H9 (cell line): ENCODE results near the gene PGAM4. TPM values are rescaled to one million over a fixed set of nuclear protein-coding genes. Genes with fewer than 3 reads are reported as not detected.

Experiments
- DNase-seq: peaks from one replicate; pipeline ENCODE4 v3.0.0-alpha.2; 2017
- H2AFZ ChIP-seq: one replicate; pipeline ENCODE4 v1.6.1; 2013; ENCODE audit warnings: mild to moderate bottlenecking, low read length, control low read depth, moderate library complexity
- H2AK5ac ChIP-seq: 2 replicates; pipeline ENCODE4 v1.6.1; 2013; ENCODE audit warnings: low read length, control low read depth, mixed read lengths; ENCODE audit not compliant: insufficient read length
- H2BK120ac ChIP-seq: one replicate; pipeline ENCODE4 v1.6.1; 2013; ENCODE audit warnings: low read depth, mild to moderate bottlenecking, low read length, control low read depth, inconsistent platforms; ENCODE audit not compliant: poor library complexity, severe bottlenecking
- H2BK12ac ChIP-seq: 2 replicates; pipeline ENCODE4 v1.6.1; 2013; ENCODE audit warnings: low read length, control low read depth, mixed read lengths, low read depth; ENCODE audit not compliant: insufficient read length
- H2BK15ac ChIP-seq: 2 replicates; pipeline ENCODE4 v1.6.1; 2013; ENCODE audit warnings: low read depth, low read length, control low read depth
- H2BK20ac ChIP-seq: one replicate; pipeline ENCODE4 v1.6.1; 2013; ENCODE audit warnings: low read depth, mild to moderate bottlenecking, low read length, control low read depth, inconsistent platforms; ENCODE audit not compliant: poor library complexity, severe bottlenecking
- H2BK5ac ChIP-seq: 2 replicates; pipeline ENCODE4 v1.6.1; 2013; ENCODE audit warnings: low read length, control low read depth, mixed read lengths; ENCODE audit not compliant: insufficient read length
- H3K14ac ChIP-seq: 2 replicates; pipeline ENCODE4 v1.6.1; 2013; ENCODE audit warnings: low read length, control low read depth; ENCODE audit not compliant: insufficient read depth
- H3K18ac ChIP-seq: 2 replicates; pipeline ENCODE4 v1.6.1; 2013; ENCODE audit warnings: low read depth, mild to moderate bottlenecking, mixed read lengths, low read length, control low read depth; ENCODE audit not compliant: insufficient read length
- H3K23ac ChIP-seq: 2 replicates; pipeline ENCODE4 v1.6.1; 2013; ENCODE audit warnings: low read length, control low read depth, mixed read lengths, low read depth; ENCODE audit not compliant: insufficient read length
- H3K23me2 ChIP-seq: 2 replicates; pipeline ENCODE4 v1.6.1; 2013; ENCODE audit warnings: low read depth, mild to moderate bottlenecking, mixed read lengths, low read length, control low read depth; ENCODE audit not compliant: insufficient read length, poor library complexity, severe bottlenecking
- H3K27ac ChIP-seq: 2 replicates; pipeline ENCODE4 v1.5.1; 2013; ENCODE audit warnings: low read length, control low read depth, mixed read lengths, low read depth; ENCODE audit not compliant: insufficient read length
- H3K27me3 ChIP-seq: 2 replicates; pipeline ENCODE4 v1.6.1; 2013; ENCODE audit warnings: low read length, control low read depth, inconsistent platforms; ENCODE audit not compliant: insufficient read depth
- H3K4ac ChIP-seq: 2 replicates; pipeline ENCODE4 v1.6.1; 2013; ENCODE audit warnings: low read depth, mild to moderate bottlenecking, control low read depth, inconsistent platforms, low read length, moderate library complexity
- H3K4me1 ChIP-seq: 2 replicates; pipeline ENCODE4 v1.6.1; 2013; ENCODE audit warnings: low read length, control low read depth, inconsistent platforms; ENCODE audit not compliant: insufficient read depth
- H3K4me2 ChIP-seq: 2 replicates; pipeline ENCODE4 v1.6.1; 2013; ENCODE audit warnings: low read length, control low read depth, mixed read lengths; ENCODE audit not compliant: insufficient read length, insufficient read depth
- H3K56ac ChIP-seq: 2 replicates; pipeline ENCODE4 v1.6.1; 2013; ENCODE audit warnings: low read depth, mild to moderate bottlenecking, mixed read lengths, low read length, control low read depth; ENCODE audit not compliant: insufficient read length
- H3K79me1 ChIP-seq: 2 replicates; pipeline ENCODE4 v1.6.1; 2013; ENCODE audit warnings: low read depth, mild to moderate bottlenecking, moderate library complexity, low read length, control low read depth, inconsistent platforms; ENCODE audit not compliant: insufficient read depth, poor library complexity, severe bottlenecking
- H3K79me2 ChIP-seq: 2 replicates; pipeline ENCODE4 v1.6.1; 2013; ENCODE audit warnings: low read length, control low read depth, inconsistent platforms; ENCODE audit not compliant: insufficient read depth
- H3K9ac ChIP-seq: 2 replicates; pipeline ENCODE4 v1.6.1; 2013; ENCODE audit warnings: low read length, control low read depth, mixed read lengths; ENCODE audit not compliant: insufficient read length; ENCODE audit errors: extremely low read depth
- H3K9me3 ChIP-seq: one replicate; pipeline ENCODE4 v1.6.1; 2013; ENCODE audit warnings: low read depth, low read length, inconsistent platforms; ENCODE audit not compliant: control insufficient read depth
- H3T11ph ChIP-seq: one replicate; pipeline ENCODE4 v1.6.1; 2013; ENCODE audit warnings: mild to moderate bottlenecking, low read length, control low read depth, inconsistent platforms
- H4K20me1 ChIP-seq: one replicate; pipeline ENCODE4 v1.6.1; 2013; ENCODE audit not compliant: control insufficient read depth, insufficient read length, insufficient read depth
- H4K5ac ChIP-seq: 2 replicates; pipeline ENCODE4 v1.6.1; 2013; ENCODE audit warnings: low read depth, mild to moderate bottlenecking, mixed read lengths, low read length, control low read depth; ENCODE audit not compliant: insufficient read length
- H4K8ac ChIP-seq: replicated peaks from 2 replicates; pipeline ENCODE4 v1.6.1; 2013; ENCODE audit warnings: low read length, control low read depth, mixed read lengths, low read depth; ENCODE audit not compliant: insufficient read length
- H4K91ac ChIP-seq: 2 replicates; pipeline ENCODE4 v1.6.1; 2013; ENCODE audit warnings: low read depth, mild to moderate bottlenecking, moderate library complexity, mixed read lengths, low read length, control low read depth; ENCODE audit not compliant: insufficient read length
- H3K27ac Mint-ChIP-seq, 3 experiments: 2 replicates in 2 of 3; 3 replicates in 1 of 3; pipeline ENCODE4 v1.8.0; 2020 to 2021; ENCODE audit warnings: mixed read lengths in 3 of 3, mild to moderate bottlenecking in 1 of 3, moderate library complexity in 1 of 3
- H3K27me3 Mint-ChIP-seq: 2 replicates; pipeline ENCODE4 v1.8.0; 2021; ENCODE audit warnings: low read depth, mild to moderate bottlenecking, moderate library complexity, mixed read lengths
- H3K36me3 Mint-ChIP-seq, 3 experiments: 2 replicates in 2 of 3; 3 replicates in 1 of 3; pipeline ENCODE4 v1.8.0; 2020 to 2021; ENCODE audit warnings: low read depth in 3 of 3, mixed read lengths in 3 of 3; ENCODE audit not compliant: insufficient read depth in 1 of 3
- H3K4me1 Mint-ChIP-seq, 2 experiments: 2 replicates each; pipeline ENCODE4 v1.8.0; 2020; ENCODE audit warnings: mixed read lengths in 2 of 2
- H3K4me3 Mint-ChIP-seq, 2 experiments: 2 replicates in 1 of 2; 3 replicates in 1 of 2; pipeline ENCODE4 v1.8.0; 2020 to 2021; ENCODE audit warnings: mild to moderate bottlenecking in 2 of 2, mixed read lengths in 2 of 2, moderate library complexity in 1 of 2
- H3K9me3 Mint-ChIP-seq, 2 experiments: 2 replicates in 1 of 2; 3 replicates in 1 of 2; pipeline ENCODE4 v1.8.0; 2020; ENCODE audit warnings: mild to moderate bottlenecking in 2 of 2, mixed read lengths in 2 of 2, moderate library complexity in 1 of 2
- WGBS: extraction: QIAGEN DNeasy Blood & Tissue Kit; methylation state at CpG from one replicate; pipeline ENCODE4 v1.1.7; 2013; ENCODE audit warnings: missing lambda C conversion rate, low lambda C conversion rate, mixed read lengths; ENCODE audit not compliant: insufficient read length; ENCODE audit errors: extremely low coverage; 5-methylcytosine and 5-hydroxymethylcytosine counted together
- total RNA-seq: library from RNA; stranded (reverse); gene quantifications from 2 replicates; pipeline ENCODE4 v1.2.1, GENCODE V29; 2021
- TF ChIP-seq, protein P1 (sequence below): fragments of 200-600 bp; sonication (generic); conservative IDR thresholded peaks from 3 replicates; pipeline ENCODE4 v1.8.0; 2021; ENCODE audit warnings: antibody characterized with exemption, mild to moderate bottlenecking

Gene PGAM4
- total RNA-seq, 1 experiment from 2014 or later, result 0.52 TPM

DNA sequence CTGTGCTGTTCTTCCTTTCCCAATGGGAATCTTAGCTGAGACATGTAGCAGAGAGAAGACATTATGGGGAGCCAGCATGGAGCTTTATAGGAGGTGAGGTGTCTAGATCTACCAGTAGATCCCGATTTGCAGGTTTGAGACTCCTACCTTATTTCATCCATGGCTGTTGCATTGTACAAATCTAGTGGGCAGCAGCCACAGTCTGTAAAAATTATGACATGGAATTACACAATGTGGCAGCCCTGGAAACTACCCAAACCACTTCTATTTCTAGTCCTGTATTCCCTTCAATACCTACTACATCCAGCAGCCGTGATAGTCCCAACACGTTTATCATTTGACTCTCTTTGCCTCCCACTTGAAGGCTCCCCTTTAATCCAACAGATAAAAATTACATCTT, 50.9 kb downstream of the PGAM4 start:
- no peak overlapping the region for H2BK120ac ChIP-seq
- H3K27ac ChIP-seq, result no peak overlapping the region
- no peak for DNase-seq
- H3K9ac ChIP-seq, result no peak overlapping the region
- WGBS, result no CpG with 5 or more reads among the region's 3 CpGs
- H3K23me2 ChIP-seq, result no peaks in the 10 kb centered on the region
- no peaks in the 10 kb centered on the region for H4K20me1 ChIP-seq
- H2BK20ac ChIP-seq, result no peak overlapping the region
- H2AK5ac ChIP-seq, result no peak overlapping the region
- H2BK15ac ChIP-seq, result no peak overlapping the region
- Mint-ChIP-seq H3K27ac (no peak overlapping the region), H3K27me3 (no peaks in the 10 kb centered on the region), H3K36me3 (peaks cover 0 to 4% (median 3%) of the 10 kb centered on the region in 3 experiments; a peak in 2 of 7 replicates), H3K9me3 (peaks cover 39 to 45% of the 10 kb centered on the region in 2 experiments), H3K4me1 (no peaks in the 10 kb centered on the region), H3K4me3 (no peak overlapping the region)
- no peaks in the 10 kb centered on the region for H3K79me1 ChIP-seq
- no peak overlapping the region for H4K8ac ChIP-seq
- peaks cover 31% of the 10 kb centered on the region for H3K9me3 ChIP-seq
- no peak overlapping the region for H3K14ac ChIP-seq
- H4K91ac ChIP-seq, result no peak overlapping the region
- no peak overlapping the region for H3T11ph ChIP-seq
- no peaks in the 10 kb centered on the region for H3K27me3 ChIP-seq
- no peak overlapping the region for H3K4me2 ChIP-seq
- no peaks in the 10 kb centered on the region for H3K79me2 ChIP-seq
- no peak overlapping the region for H3K56ac ChIP-seq
- H3K23ac ChIP-seq, result no peak overlapping the region
- H2AFZ ChIP-seq, result no peak overlapping the region
- H3K18ac ChIP-seq, result no peak overlapping the region
- H2BK12ac ChIP-seq, result no peak overlapping the region
- TF ChIP-seq, protein P1, sequence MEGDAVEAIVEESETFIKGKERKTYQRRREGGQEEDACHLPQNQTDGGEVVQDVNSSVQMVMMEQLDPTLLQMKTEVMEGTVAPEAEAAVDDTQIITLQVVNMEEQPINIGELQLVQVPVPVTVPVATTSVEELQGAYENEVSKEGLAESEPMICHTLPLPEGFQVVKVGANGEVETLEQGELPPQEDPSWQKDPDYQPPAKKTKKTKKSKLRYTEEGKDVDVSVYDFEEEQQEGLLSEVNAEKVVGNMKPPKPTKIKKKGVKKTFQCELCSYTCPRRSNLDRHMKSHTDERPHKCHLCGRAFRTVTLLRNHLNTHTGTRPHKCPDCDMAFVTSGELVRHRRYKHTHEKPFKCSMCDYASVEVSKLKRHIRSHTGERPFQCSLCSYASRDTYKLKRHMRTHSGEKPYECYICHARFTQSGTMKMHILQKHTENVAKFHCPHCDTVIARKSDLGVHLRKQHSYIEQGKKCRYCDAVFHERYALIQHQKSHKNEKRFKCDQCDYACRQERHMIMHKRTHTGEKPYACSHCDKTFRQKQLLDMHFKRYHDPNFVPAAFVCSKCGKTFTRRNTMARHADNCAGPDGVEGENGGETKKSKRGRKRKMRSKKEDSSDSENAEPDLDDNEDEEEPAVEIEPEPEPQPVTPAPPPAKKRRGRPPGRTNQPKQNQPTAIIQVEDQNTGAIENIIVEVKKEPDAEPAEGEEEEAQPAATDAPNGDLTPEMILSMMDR, result no peak
- no peak overlapping the region for H2BK5ac ChIP-seq
- H3K4ac ChIP-seq, result no peak overlapping the region
- H3K4me1 ChIP-seq, result no peaks in the 10 kb centered on the region
- H4K5ac ChIP-seq, result no peak overlapping the region

Other genes with a start within 250 kb of the PGAM4 start
- gene ATRX, start 183.4 kb downstream of the PGAM4 start, total RNA-seq, result 76.0 and 81.3 TPM in 2 replicates
- 42.8 and 44.0 TPM in 2 replicates for gene MAGT1, start 74.2 kb downstream of the PGAM4 start, total RNA-seq
- 253 and 254 TPM in 2 replicates for gene COX7B, start 70.2 kb downstream of the PGAM4 start, total RNA-seq
- 2.1 and 2.2 TPM in 2 replicates for gene ATP7A, start 58.9 kb downstream of the PGAM4 start, total RNA-seq
- 564 and 581 TPM in 2 replicates for gene PGK1, start 134.6 kb upstream of the PGAM4 start, total RNA-seq
- 33.1 and 34.9 TPM in 2 replicates for gene TAF9B, start 170.0 kb upstream of the PGAM4 start, total RNA-seq